ENCODE data around the gene CD37. TPM values are rescaled to one million over a fixed set of nuclear protein-coding genes. Genes with fewer than 3 reads are reported as not detected.

The CD37 gene
- total and polyA plus RNA-seq, 10 of the 15 experiments (the other 5 are each of a cell fraction or from before 2014, with no cell fraction given), result 34.1 to 359 (median 108) TPM

DNA sequence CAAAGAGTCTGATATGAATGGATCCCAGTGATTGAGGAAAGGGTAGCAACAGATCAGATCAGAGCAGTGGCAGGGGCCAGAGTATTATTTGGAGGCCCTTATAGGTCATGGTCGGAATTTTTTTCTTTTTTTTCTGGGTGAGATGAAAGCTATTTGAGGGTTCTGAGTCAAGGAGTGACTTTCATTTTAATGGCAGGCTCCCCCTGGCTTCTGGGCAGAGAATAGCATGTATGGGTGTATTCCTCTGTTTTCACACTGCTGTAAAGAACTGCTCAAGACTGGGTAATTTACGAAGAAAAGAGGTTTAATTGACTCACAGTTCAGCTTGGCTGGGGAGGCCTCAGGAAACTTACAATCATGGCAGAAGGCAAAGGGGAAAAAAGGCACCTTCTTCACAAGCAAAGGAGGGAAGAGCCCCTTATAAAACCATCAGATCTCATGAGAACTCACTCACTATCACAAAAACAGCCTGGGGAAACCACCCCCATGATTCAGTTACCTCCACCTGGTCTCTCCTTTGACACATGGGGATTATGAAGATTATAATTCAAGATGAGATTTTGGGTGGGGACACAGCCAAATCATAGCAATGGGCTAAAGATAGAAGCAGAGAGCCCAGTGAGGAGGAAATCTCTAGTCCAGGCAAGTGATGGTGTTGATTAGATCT lies 7.2 kb upstream of the CD37 start:
- peak overlapping the region; percentile 10 for H3K9ac ChIP-seq (ENCODE audit: control insufficient read depth, insufficient read depth, low read length)
- no peaks in the 10 kb centered on the region for H3K27me3 ChIP-seq (replicated peaks in 1 of 2; ENCODE audit: control insufficient read depth in 2 of 2, insufficient read depth in 2 of 2, low read length in 1 of 2)
- ATAC-seq (peak; percentile 50), DNase-seq (ENCODE audit: low read depth, low spot score) (no peak), FAIRE-seq (no peak)
- SMC1A ChIA-PET (ENCODE audit: uncharacterized antibody, unreplicated experiment), result interaction anchor here (0.8 to 2.5 kb wide), 9 partner anchors 9 to 102 kb away, joined by 3 to 13 read pairs (median 4); no protein-coding TSS in a partner anchor
- POLR2A ChIA-PET, result interaction anchor here (1.0 to 4.5 kb wide), 3 partner anchors 8 to 12 kb away, joined by 3 to 44 read pairs (median 24); partner anchors contain the start of gene CD37
- H4K20me1 ChIP-seq (ENCODE audit: control insufficient read depth, insufficient read depth), result no peaks in the 10 kb centered on the region
- no peaks in the 10 kb centered on the region for H3K36me3 ChIP-seq (ENCODE audit: control insufficient read depth in 2 of 2, insufficient read depth in 2 of 2, low read length in 1 of 2)
- peak overlapping the region; percentile 95 for H3K4me2 ChIP-seq (ENCODE audit: control insufficient read depth, insufficient read depth)
- 0% methylated on average over 2 of the region's 2 CpGs for WGBS (ENCODE audit: insufficient coverage, insufficient replicate concordance, low lambda C conversion rate, missing lambda C conversion rate)
- H3K9me3 ChIP-seq (replicated peaks; ENCODE audit: control insufficient read depth, insufficient read depth, low read length), result no peaks in the 10 kb centered on the region; the same call in 2 of the 3 replicates
- H3K4me1 ChIP-seq (ENCODE audit: control insufficient read depth, insufficient read depth, low read length), result peaks cover 60% of the 10 kb centered on the region
- in situ Hi-C loops (cut with MboI) (no loop called here), intact Hi-C loops (cut with micrococcal nuclease; ENCODE audit: unreplicated experiment) (loop anchor here (2.0 kb wide), 2 partner anchors 101 to 169 kb away; partner anchors contain the start of gene RPS11)
- H3K4me3 ChIP-seq, result no peak overlapping the region
- H2AFZ ChIP-seq (ENCODE audit: control insufficient read depth, low read depth, low read length), result peak overlapping the region; percentile 78
- CTCF ChIA-PET, result interaction anchor here (0.6 to 2.7 kb wide), 15 partner anchors 9 to 143 kb away, joined by 3 to 21 read pairs (median 5); partner anchors contain the start of gene ALDH16A1
- RAD21 ChIA-PET (ENCODE audit: unreplicated experiment), result interaction anchor here (0.7 to 1.7 kb wide), 4 partner anchors 12 to 142 kb away, joined by 4 to 7 read pairs (median 5); no protein-coding TSS in a partner anchor
- BruUV-seq (replicated peaks), result no TSS peak
- peak overlapping the region; percentile 87 for H3K27ac ChIP-seq (ENCODE audit: control insufficient read depth, insufficient read depth)
- H3K79me2 ChIP-seq (ENCODE audit: control insufficient read depth, insufficient read depth, low read length), result no peaks in the 10 kb centered on the region; the same call in 1 of the 2 replicates
- TF ChIP-seq, protein P1, sequence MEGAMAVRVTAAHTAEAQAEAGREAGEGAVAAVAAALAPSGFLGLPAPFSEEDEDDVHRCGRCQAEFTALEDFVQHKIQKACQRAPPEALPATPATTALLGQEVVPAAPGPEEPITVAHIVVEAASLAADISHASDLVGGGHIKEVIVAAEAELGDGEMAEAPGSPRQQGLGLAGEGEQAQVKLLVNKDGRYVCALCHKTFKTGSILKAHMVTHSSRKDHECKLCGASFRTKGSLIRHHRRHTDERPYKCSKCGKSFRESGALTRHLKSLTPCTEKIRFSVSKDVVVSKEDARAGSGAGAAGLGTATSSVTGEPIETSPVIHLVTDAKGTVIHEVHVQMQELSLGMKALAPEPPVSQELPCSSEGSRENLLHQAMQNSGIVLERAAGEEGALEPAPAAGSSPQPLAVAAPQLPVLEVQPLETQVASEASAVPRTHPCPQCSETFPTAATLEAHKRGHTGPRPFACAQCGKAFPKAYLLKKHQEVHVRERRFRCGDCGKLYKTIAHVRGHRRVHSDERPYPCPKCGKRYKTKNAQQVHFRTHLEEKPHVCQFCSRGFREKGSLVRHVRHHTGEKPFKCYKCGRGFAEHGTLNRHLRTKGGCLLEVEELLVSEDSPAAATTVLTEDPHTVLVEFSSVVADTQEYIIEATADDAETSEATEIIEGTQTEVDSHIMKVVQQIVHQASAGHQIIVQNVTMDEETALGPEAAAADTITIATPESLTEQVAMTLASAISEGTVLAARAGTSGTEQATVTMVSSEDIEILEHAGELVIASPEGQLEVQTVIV (IDR thresholded peaks at IDR 0.05; ENCODE audit: borderline replicate concordance, partially characterized antibody), result no peak
- TF ChIP-seq ESRRA (IDR thresholded peaks at IDR 0.05; ENCODE audit: low read length) (no peak), NR2F1 (conservative IDR thresholded peaks at IDR 0.05) (no peak), POU2F2 (IDR thresholded peaks at IDR 0.05; ENCODE audit: borderline replicate concordance, low read depth, low read length) (no peak), PAX8 (IDR thresholded peaks at IDR 0.05) (no peak), SUPT20H (IDR thresholded peaks at IDR 0.05; ENCODE audit: borderline replicate concordance, control insufficient read depth, low read depth, low read length) (no peak), KDM1A (IDR thresholded peaks at IDR 0.05; ENCODE audit: borderline replicate concordance) (no peak), ASH2L (IDR thresholded peaks at IDR 0.05; ENCODE audit: borderline replicate concordance, low read depth) (no peak), EZH2 (IDR thresholded peaks at IDR 0.05; ENCODE audit: borderline replicate concordance, control insufficient read depth, low read depth, low read length) (no peak), NRF1 (conservative IDR thresholded peaks at IDR 0.05; ENCODE audit: low read depth, low read length) (no peak), NBN (IDR thresholded peaks at IDR 0.05) (peak; percentile 20; the same call in 1 of the 2 replicates), SMARCA5 (IDR thresholded peaks at IDR 0.05) (0 out of 2 replicates have a peak, but pooled peaks have one; percentile 18), TCF3 (IDR thresholded peaks at IDR 0.05; ENCODE audit: borderline replicate concordance, insufficient read depth, low read depth, low read length) (no peak), MTA3 (IDR thresholded peaks at IDR 0.05; ENCODE audit: borderline replicate concordance, low read length) (0 out of 2 replicates have a peak, but pooled peaks have one; percentile 32)
- TF ChIP-seq, protein P2, sequence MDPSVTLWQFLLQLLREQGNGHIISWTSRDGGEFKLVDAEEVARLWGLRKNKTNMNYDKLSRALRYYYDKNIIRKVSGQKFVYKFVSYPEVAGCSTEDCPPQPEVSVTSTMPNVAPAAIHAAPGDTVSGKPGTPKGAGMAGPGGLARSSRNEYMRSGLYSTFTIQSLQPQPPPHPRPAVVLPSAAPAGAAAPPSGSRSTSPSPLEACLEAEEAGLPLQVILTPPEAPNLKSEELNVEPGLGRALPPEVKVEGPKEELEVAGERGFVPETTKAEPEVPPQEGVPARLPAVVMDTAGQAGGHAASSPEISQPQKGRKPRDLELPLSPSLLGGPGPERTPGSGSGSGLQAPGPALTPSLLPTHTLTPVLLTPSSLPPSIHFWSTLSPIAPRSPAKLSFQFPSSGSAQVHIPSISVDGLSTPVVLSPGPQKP (IDR thresholded peaks at IDR 0.05; ENCODE audit: low read depth, low read length), result no peak
- TF ChIP-seq, protein P3, sequence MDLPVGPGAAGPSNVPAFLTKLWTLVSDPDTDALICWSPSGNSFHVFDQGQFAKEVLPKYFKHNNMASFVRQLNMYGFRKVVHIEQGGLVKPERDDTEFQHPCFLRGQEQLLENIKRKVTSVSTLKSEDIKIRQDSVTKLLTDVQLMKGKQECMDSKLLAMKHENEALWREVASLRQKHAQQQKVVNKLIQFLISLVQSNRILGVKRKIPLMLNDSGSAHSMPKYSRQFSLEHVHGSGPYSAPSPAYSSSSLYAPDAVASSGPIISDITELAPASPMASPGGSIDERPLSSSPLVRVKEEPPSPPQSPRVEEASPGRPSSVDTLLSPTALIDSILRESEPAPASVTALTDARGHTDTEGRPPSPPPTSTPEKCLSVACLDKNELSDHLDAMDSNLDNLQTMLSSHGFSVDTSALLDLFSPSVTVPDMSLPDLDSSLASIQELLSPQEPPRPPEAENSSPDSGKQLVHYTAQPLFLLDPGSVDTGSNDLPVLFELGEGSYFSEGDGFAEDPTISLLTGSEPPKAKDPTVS (IDR thresholded peaks at IDR 0.05; ENCODE audit: low read depth, low read length), result no peak
- TF ChIP-seq, protein P4, sequence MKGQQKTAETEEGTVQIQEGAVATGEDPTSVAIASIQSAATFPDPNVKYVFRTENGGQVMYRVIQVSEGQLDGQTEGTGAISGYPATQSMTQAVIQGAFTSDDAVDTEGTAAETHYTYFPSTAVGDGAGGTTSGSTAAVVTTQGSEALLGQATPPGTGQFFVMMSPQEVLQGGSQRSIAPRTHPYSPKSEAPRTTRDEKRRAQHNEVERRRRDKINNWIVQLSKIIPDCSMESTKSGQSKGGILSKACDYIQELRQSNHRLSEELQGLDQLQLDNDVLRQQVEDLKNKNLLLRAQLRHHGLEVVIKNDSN (IDR thresholded peaks at IDR 0.05; ENCODE audit: borderline replicate concordance, extremely low read length, insufficient read depth, low read depth, low read length), result no peak

Data from GM12878 (cell line).